Immature natural killer cell (primary cell): ENCODE results near the gene DTYMK. TPM values are rescaled to one million over a fixed set of nuclear protein-coding genes. Genes with fewer than 3 reads are reported as not detected.

Experiments
- DNase-seq, 3 donors: peaks; one replicate each; pipeline ENCODE4 v3.0.0; 2022; ENCODE audit warnings: mixed read lengths in 1 of 3
- H3K27ac Mint-ChIP-seq, 6 donors: one replicate each; pipeline ENCODE4 v1.8.0; 2020; ENCODE audit warnings: mixed read lengths in 6 of 6, mild to moderate bottlenecking in 5 of 6, inconsistent platforms in 4 of 6, moderate library complexity in 3 of 6
- H3K27me3 Mint-ChIP-seq, 3 donors: one replicate each; pipeline ENCODE4 v1.8.0; 2020 to 2021; ENCODE audit warnings: low read depth in 3 of 3, mild to moderate bottlenecking in 3 of 3, mixed read lengths in 3 of 3, moderate library complexity in 3 of 3, inconsistent platforms in 1 of 3
- H3K36me3 Mint-ChIP-seq, 3 donors: one replicate each; pipeline ENCODE4 v1.8.0; 2020; ENCODE audit warnings: mixed read lengths in 3 of 3, inconsistent platforms in 2 of 3, mild to moderate bottlenecking in 2 of 3
- H3K4me1 Mint-ChIP-seq, 2 donors: one replicate each; pipeline ENCODE4 v1.8.0; 2020; ENCODE audit warnings: inconsistent platforms in 2 of 2, mild to moderate bottlenecking in 2 of 2, mixed read lengths in 2 of 2, moderate library complexity in 1 of 2
- H3K4me3 Mint-ChIP-seq, 5 donors: one replicate each; pipeline ENCODE4 v1.8.0; 2020; ENCODE audit warnings: mild to moderate bottlenecking in 5 of 5, mixed read lengths in 5 of 5, inconsistent platforms in 3 of 5, moderate library complexity in 3 of 5
- H3K9me3 Mint-ChIP-seq, 6 donors: one replicate each; pipeline ENCODE4 v1.8.0; 2020; ENCODE audit warnings: mild to moderate bottlenecking in 6 of 6, mixed read lengths in 6 of 6, inconsistent platforms in 4 of 6, moderate library complexity in 3 of 6
- polyA plus RNA-seq, 3 donors: library from polyadenylated mRNA; unstranded; fragments of 300-500 nt; fragmentation: Illumina TruSeq; gene quantifications; one replicate each; pipeline ENCODE4 v1.2.3, GENCODE V29; 2021

DTYMK gene
- polyA plus RNA-seq, 3 donors from 2014 or later: 43.8 to 60.3 (median 51.0) TPM

GRCh38 chr2:241724975-241725870 is 38.6 kb upstream of the DTYMK start:
- DNase-seq: no peak
- no peaks in the 10 kb centered on the region for H3K9me3 Mint-ChIP-seq
- peaks cover 0 to 13% (median 9%) of the 10 kb centered on the region in 3 donors for H3K36me3 Mint-ChIP-seq
- H3K27ac Mint-ChIP-seq: no peak overlapping the region
- H3K27me3 Mint-ChIP-seq: peaks cover 0 to 4% (median 0%) of the 10 kb centered on the region in 3 donors
- no peaks in the 10 kb centered on the region for H3K4me1 Mint-ChIP-seq
- H3K4me3 Mint-ChIP-seq: no peak overlapping the region

GRCh38 chr2:241724259-241724974 is 37.8 kb upstream of the DTYMK start:
- no peaks in the 10 kb centered on the region for H3K4me1 Mint-ChIP-seq
- peaks cover 0 to 15% (median 9%) of the 10 kb centered on the region in 3 donors for H3K36me3 Mint-ChIP-seq
- no peak overlapping the region for H3K4me3 Mint-ChIP-seq
- H3K27me3 Mint-ChIP-seq: peaks cover 0 to 4% (median 0%) of the 10 kb centered on the region in 3 donors
- no peak overlapping the region for H3K27ac Mint-ChIP-seq
- peak in 2 of 3 donors; percentile 12 to 24 for DNase-seq
- no peaks in the 10 kb centered on the region for H3K9me3 Mint-ChIP-seq

- H3K27ac Mint-ChIP-seq: no peak overlapping the region
- H3K4me1 Mint-ChIP-seq: no peaks in the 10 kb centered on the region
These were observed 36.4 kb upstream of the DTYMK start for GRCh38 chr2:241722896-241723454.

GRCh38 chr2:241721852-241722251 is 35.2 kb upstream of the DTYMK start:
- Mint-ChIP-seq H3K27ac (no peak overlapping the region), H3K9me3 (no peaks in the 10 kb centered on the region), H3K4me3 (no peak overlapping the region), H3K4me1 (no peaks in the 10 kb centered on the region), H3K27me3 (peaks cover 0 to 4% (median 0%) of the 10 kb centered on the region in 3 donors), H3K36me3 (peaks cover 0 to 17% (median 14%) of the 10 kb centered on the region in 3 donors)
- DNase-seq: no peak

More at GRCh38 chr2:241722896-241723454, 36.4 kb upstream of the DTYMK start:
- H3K36me3 Mint-ChIP-seq: peaks cover 0 to 17% (median 9%) of the 10 kb centered on the region in 3 donors
- no peaks in the 10 kb centered on the region for H3K9me3 Mint-ChIP-seq
- H3K27me3 Mint-ChIP-seq: peaks cover 0 to 4% (median 0%) of the 10 kb centered on the region in 3 donors
- no peak overlapping the region for H3K4me3 Mint-ChIP-seq
- DNase-seq: no peak

- no peaks in the 10 kb centered on the region for H3K4me1 Mint-ChIP-seq
- no peak overlapping the region for H3K27ac Mint-ChIP-seq
These were observed 33.9 kb upstream of the DTYMK start for GRCh38 chr2:241720560-241720959.

GRCh38 chr2:241720099-241720498 is 33.5 kb upstream of the DTYMK start:
- Mint-ChIP-seq H3K9me3 (no peaks in the 10 kb centered on the region), H3K27me3 (peaks cover 0 to 4% (median 2%) of the 10 kb centered on the region in 3 donors), H3K36me3 (peaks cover 0 to 21% (median 17%) of the 10 kb centered on the region in 3 donors), H3K4me3 (no peak overlapping the region), H3K4me1 (no peaks in the 10 kb centered on the region), H3K27ac (no peak overlapping the region)
- no peak for DNase-seq

More at GRCh38 chr2:241720560-241720959, 33.9 kb upstream of the DTYMK start:
- Mint-ChIP-seq H3K36me3 (peaks cover 0 to 21% (median 17%) of the 10 kb centered on the region in 3 donors), H3K9me3 (no peaks in the 10 kb centered on the region), H3K27me3 (peaks cover 0 to 4% (median 2%) of the 10 kb centered on the region in 3 donors), H3K4me3 (no peak overlapping the region)
- DNase-seq: no peak

- Mint-ChIP-seq H3K27ac (no peak overlapping the region), H3K4me1 (no peaks in the 10 kb centered on the region), H3K36me3 (peaks cover 7 to 28% (median 18%) of the 10 kb centered on the region in 3 donors), H3K4me3 (no peak overlapping the region), H3K9me3 (no peaks in the 10 kb centered on the region), H3K27me3 (peaks cover 0 to 6% (median 3%) of the 10 kb centered on the region in 3 donors)
- DNase-seq: no peak
These were observed 32.5 kb upstream of the DTYMK start for GRCh38 chr2:241719093-241719492.

- no peak for DNase-seq
- Mint-ChIP-seq H3K4me1 (no peaks in the 10 kb centered on the region), H3K27me3 (peaks cover 0 to 1% (median 0%) of the 10 kb centered on the region in 3 donors), H3K9me3 (no peaks in the 10 kb centered on the region), H3K27ac (no peak overlapping the region), H3K36me3 (peaks cover 23 to 45% (median 28%) of the 10 kb centered on the region in 3 donors), H3K4me3 (no peak overlapping the region)
These were observed 22.3 kb upstream of the DTYMK start for GRCh38 chr2:241708879-241709278.

GRCh38 chr2:241706537-241706936 is 19.9 kb upstream of the DTYMK start:
- Mint-ChIP-seq H3K9me3 (no peaks in the 10 kb centered on the region), H3K27me3 (peaks cover 0 to 3% (median 2%) of the 10 kb centered on the region in 3 donors), H3K27ac (no peak overlapping the region), H3K4me1 (peaks cover 6 to 7% of the 10 kb centered on the region in 2 donors), H3K4me3 (no peak overlapping the region), H3K36me3 (peaks cover 22 to 33% (median 27%) of the 10 kb centered on the region in 3 donors)
- DNase-seq: no peak

GRCh38 chr2:241703032-241703604 is 16.5 kb upstream of the DTYMK start:
- Mint-ChIP-seq H3K36me3 (peaks cover 6 to 17% (median 12%) of the 10 kb centered on the region in 3 donors), H3K4me3 (peak overlapping the region; percentile 77 to 83 (median 81)), H3K27me3 (peaks cover 2 to 7% (median 3%) of the 10 kb centered on the region in 3 donors), H3K4me1 (peaks cover 7 to 10% of the 10 kb centered on the region in 2 donors), H3K9me3 (no peaks in the 10 kb centered on the region), H3K27ac (peak overlapping the region; percentile 23 to 83 (median 66))
- DNase-seq: no peak

- peaks cover 6 to 15% (median 12%) of the 10 kb centered on the region in 3 donors for H3K36me3 Mint-ChIP-seq
- no peaks in the 10 kb centered on the region for H3K9me3 Mint-ChIP-seq
- H3K4me1 Mint-ChIP-seq: peaks cover 7 to 10% of the 10 kb centered on the region in 2 donors
- H3K27me3 Mint-ChIP-seq: peaks cover 2 to 7% (median 3%) of the 10 kb centered on the region in 3 donors
- DNase-seq: peak; percentile 90 to 92 (median 91)
- peak overlapping the region; percentile 77 to 83 (median 81) for H3K4me3 Mint-ChIP-seq
- H3K27ac Mint-ChIP-seq: peak overlapping the region; percentile 23 to 83 (median 66)
These were observed 15.8 kb upstream of the DTYMK start for GRCh38 chr2:241702155-241703031.

- Mint-ChIP-seq H3K36me3 (peaks cover 4 to 9% (median 9%) of the 10 kb centered on the region in 3 donors), H3K4me1 (peaks cover 7 to 10% of the 10 kb centered on the region in 2 donors), H3K27me3 (peaks cover 2 to 7% (median 3%) of the 10 kb centered on the region in 3 donors)
These were observed 15.0 kb upstream of the DTYMK start, which contains the start of gene ING5 for GRCh38 chr2:241701399-241702154. ING5 (plus strand) TSS chr2:241702039; CDS start chr2:241702066, 27 bp downstream.

More at GRCh38 chr2:241701399-241702154, 15.0 kb upstream of the DTYMK start, which contains the start of gene ING5:
- Mint-ChIP-seq H3K27ac (peak within 1 kb of the TSS; percentile 27 to 89 (median 78)), H3K4me3 (peak within 1 kb of the TSS; percentile 83 to 91 (median 87)), H3K9me3 (no peaks in the 10 kb centered on the region)
- DNase-seq: peak; percentile 94 to 95 (median 95)
